Gastroesophageal sphincter (tissue), 3 donors: Measurements from ENCODE around the gene ANKFY1.

ENCODE experiments used
- CTCF ChIP-seq, 4 experiments: fragments of 200-600 bp in 2 of 4; fragments of 450-650 bp in 2 of 4; sonication (generic) in 1 of 4; IDR thresholded peaks; one replicate each; pipeline ENCODE4 v1.5.1; 2017 to 2019; ENCODE audit warnings: antibody characterized with exemption in 4 of 4, mild to moderate bottlenecking in 2 of 4, moderate library complexity in 2 of 4
- POLR2A ChIP-seq, 2 donors: fragments of 450-650 bp; IDR thresholded peaks; one replicate each; pipeline ENCODE4 v1.6.1; 2017; ENCODE audit warnings: antibody characterized with exemption in 2 of 2, mild to moderate bottlenecking in 2 of 2, moderate library complexity in 1 of 2
- POLR2AphosphoS5 ChIP-seq: sonication (generic); formaldehyde crosslinking; IDR thresholded peaks from one replicate; pipeline ENCODE4 v1.6.1; 2017; ENCODE audit warnings: antibody characterized with exemption

- TF ChIP-seq CTCF (IDR thresholded peaks at IDR 0.05) (no peak), POLR2A (IDR thresholded peaks at IDR 0.05) (no peak), POLR2AphosphoS5 (no peak)
Observed at GRCh38 chr17:4167786-4168185, 96.0 kb downstream of the ANKFY1 start.
